ENCODE measurements around the gene DRC7.

- TF ChIP-seq CTCF (conservative IDR thresholded peaks at IDR 0.05) (no peak), EZH2 (IDR thresholded peaks at IDR 0.05; ENCODE audit: low read depth) (no peak)
Measured at GRCh38 chr16:57761957-57762356, 67.4 kb downstream of the DRC7 start.
